HG03558 (cell line): ENCODE data around the gene SLC16A10.

Experiments used
- ATAC-seq: cut with Tn5 transposase; IDR thresholded peaks from one replicate; pipeline ENCODE4 v1.9.1; 2021; ENCODE audit warnings: moderate number of reproducible peaks; ENCODE audit not compliant: unreplicated experiment; ENCODE audit errors: extremely low read depth

The SLC16A10 gene

GRCh38 chr6:111207141-111207858 lies 120.0 kb downstream of the SLC16A10 start:
- ATAC-seq, result no peak

GRCh38 chr6:111208933-111209332 lies 121.6 kb downstream of the SLC16A10 start:
- no peak for ATAC-seq

GRCh38 chr6:111210194-111210728 lies 123.0 kb downstream of the SLC16A10 start:
- ATAC-seq, result no peak

DNA sequence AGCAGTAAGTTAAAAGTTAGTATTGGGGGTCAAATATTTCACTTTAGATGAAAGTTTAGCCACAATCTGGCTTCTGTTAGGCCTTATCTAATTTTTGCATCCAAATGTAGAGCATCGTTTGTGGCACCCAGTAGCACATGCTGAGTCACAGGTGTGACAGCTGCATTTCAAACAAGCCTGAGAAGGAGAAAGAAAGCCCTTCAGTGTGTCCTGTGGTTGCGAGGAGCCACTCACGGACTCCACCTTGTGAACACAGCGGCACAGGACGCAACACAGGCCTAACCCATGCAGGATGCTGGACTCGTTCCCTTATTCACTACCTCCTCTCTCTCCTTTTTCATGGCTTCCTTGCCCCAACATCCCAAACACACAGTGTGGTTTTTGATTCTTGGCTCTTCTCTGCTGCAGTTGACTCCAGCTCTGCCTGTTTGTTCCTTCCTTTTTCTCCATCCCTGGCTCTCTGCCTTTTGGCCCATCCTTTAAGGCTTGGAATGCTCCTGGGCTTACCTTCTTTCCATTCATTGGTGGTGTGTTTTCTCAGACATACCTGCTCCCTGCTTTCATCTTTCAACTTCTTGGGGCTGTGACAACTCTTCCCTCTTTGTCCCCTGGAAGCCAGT lies 124.2 kb downstream of the SLC16A10 start:
- no peak for ATAC-seq

GRCh38 chr6:111212625-111213024 lies 125.3 kb downstream of the SLC16A10 start:
- ATAC-seq, result no peak

- no peak for ATAC-seq
These were observed 127.8 kb downstream of the SLC16A10 start for GRCh38 chr6:111215131-111215530.

DNA sequence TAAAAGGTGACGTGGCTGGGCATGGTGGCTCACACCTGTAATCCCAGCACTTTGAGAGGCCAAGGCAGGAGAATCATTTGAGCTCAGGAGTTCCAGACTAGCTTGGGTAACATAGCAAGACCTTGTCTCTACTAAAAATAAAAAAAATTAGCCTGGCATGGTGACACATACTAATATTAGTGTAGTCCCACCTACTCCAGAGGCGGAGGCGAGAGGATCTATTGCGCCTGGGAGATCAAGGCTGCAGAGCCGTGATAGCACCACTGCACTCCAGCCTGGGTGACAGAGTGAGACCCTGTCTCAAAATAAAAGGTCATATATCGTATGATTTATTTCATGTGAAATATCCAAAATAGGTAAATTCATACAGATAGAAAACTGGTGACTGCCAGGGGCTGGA lies 132.5 kb downstream of the SLC16A10 start:
- ATAC-seq, result no peak

DNA sequence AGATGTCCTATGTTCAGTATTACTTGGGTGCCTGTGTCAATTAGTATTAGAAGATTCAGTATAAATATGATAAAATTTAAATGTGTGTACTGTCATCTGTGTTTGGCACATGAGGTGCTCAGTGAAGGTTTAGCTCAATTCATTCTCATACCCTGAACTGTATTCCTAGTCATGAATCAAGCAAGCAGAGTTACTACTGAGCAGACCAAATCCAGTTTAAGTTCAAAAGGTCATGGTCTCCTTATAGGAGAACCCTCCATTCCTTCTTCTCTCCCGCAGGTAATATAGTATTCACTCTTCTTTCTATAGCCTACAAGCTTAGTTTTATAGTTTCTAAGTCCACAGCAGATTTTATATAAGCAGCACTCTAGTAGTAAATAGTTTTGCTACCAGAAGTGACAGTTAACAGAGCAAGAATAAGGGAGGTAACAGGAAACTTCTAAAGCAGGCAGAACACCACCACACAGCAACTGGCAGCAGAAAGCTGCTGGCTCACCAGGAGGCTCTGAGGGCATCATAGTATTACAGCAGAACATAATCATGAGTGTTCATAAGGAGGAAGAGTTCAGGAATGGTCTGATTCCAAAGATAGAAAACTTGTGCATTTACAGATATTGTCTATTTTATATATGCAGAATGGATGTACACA lies 133.2 kb downstream of the SLC16A10 start:
- no peak for ATAC-seq

- ATAC-seq, result no peak
These were observed 134.5 kb downstream of the SLC16A10 start for GRCh38 chr6:111221804-111222203.

DNA sequence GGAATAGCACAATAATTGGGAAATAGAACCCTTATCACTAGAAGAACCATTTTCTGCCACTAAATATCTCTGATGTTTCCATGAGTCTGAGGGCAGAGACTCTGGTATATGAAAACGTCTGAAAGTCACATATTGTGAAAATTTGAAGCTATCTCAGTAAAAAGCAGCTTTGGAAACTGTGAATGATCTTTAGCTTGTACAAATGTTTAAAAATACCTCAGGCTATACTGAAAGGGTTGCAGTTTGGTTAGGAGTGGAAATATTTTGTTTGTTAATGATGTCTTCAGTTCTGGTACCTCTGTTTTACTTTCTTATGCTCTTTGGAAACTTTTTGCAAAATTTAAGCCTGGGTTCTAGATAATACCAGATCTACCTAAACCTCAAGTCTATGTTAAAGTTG lies 135.0 kb downstream of the SLC16A10 start:
- no peak for ATAC-seq

DNA sequence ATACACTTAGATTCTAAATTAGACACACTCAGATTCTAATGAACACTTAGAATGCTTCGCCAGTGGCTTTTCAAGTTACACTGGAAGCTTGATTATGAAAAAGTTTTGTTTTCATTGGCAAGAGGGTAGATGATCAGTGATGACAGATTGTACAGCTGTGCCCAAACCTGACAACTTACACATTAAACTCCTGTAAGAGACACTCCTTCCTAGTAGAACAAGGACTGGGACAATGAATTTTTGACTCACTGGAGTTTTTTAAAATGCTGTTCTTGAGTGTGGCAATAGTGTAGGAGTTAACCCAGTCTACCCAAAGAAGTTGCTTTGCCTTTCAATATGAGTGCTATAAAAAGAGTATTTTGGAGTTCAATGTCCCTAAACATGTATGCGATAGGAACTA lies 140.8 kb downstream of the SLC16A10 start:
- ATAC-seq, result no peak

- ATAC-seq, result no peak
These were observed 143.2 kb downstream of the SLC16A10 start for GRCh38 chr6:111230351-111231089.

DNA sequence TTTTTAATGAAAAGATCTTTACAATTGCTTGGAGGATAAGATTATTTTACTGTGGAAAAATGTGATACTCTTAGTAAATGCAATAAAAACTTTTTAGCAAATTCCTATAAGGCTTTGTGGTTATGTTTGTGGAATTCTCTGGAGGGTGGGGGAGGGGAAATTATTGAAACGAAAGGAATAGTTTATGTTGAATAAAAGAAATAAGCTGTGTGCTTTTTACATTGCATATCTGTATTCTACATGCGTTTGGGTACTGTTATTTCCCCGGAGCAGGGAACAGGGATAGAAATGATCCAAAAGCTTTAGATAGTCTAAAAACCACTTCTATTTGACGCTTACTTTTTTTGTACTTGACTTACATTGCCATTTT lies 143.8 kb downstream of the SLC16A10 start:
- ATAC-seq, result no peak

GRCh38 chr6:111237852-111238251 lies 150.5 kb downstream of the SLC16A10 start:
- ATAC-seq, result no peak

DNA sequence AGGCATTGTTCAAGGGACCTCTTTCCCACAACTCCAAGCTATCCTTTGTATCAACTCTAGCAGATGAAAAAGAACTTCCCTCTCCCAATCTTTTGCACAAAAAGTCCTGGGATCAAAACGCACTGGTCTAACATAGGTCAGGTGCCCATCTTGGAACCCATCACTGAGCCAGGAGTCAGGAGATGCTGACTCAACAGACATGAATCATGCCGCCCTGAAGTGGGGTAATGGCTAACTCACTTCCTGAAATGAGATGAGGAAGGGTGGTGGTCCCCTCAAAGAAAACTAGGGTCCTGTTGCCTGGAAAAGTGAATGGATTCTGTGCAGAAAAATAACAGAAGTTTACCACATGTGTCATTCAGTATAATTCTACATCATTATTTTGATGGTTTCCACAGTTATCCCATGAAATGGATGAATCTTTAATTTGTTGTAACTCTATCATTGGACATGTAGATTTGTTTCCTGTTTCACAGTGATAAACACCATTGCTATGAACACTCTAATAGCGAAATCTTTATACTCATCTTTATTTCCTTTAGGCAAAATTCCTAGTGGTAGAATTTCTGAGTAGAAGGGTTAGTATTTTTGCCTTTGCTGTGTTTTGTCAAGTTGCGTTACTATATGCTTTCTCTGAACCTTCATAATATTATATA lies 151.3 kb downstream of the SLC16A10 start:
- no peak for ATAC-seq

DNA sequence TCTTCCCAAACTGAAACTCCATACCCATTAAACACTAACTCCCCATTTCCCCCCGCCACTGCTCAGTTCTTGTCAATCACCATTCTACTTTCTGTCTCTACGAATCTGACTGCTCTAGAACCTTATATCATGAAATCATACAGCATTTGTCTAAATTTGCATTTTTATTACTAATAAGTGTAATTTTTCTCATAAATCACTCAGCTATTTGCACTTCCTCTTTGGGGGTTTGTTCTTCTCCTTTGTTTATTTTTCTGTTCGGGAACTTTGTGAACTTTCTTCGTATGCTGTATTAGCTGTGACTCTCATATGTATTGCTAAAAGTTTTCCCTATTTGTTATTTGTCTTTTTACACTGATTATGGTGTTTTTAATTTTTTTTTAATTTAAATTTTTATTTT lies 152.2 kb downstream of the SLC16A10 start:
- no peak for ATAC-seq

DNA sequence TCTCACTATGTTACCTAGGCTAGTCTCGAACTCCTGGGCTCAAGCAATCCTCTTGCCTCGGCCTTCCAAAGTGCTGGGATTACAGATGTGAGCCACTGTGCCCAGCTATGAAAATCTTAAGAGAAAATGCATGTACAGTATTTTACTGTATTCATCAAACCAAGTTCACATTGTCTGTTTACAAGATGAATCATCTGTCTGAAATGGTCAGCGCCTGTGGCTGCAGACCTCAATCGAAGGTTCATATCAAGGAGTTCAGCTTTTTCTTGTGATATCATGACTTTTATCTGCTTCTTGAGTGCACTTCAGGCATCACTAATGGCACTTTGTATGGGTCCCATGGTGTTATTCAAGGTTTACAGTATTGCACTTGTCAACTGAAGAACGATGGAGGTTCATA lies 155.1 kb downstream of the SLC16A10 start:
- no peak for ATAC-seq

DNA sequence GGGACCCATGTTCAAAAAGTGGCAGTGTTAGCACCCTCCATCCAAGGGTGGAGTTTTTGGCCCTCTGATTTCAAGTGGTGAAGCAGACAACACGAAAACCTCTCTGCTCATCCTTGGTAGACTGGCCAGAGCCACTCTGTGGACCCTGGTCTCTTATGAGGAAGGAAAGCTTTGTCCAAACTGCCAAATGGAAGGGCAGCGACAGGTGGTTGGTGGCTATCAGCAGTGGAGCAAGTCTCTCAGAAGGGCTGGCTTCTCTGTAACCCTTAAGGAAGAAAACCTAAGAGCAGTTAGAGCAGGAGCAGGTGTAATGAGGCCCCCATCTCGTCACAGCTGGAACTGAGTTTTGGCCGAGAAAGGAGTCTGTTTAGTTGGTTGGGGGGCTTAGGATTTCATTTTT lies 155.8 kb downstream of the SLC16A10 start:
- ATAC-seq, result no peak

DNA sequence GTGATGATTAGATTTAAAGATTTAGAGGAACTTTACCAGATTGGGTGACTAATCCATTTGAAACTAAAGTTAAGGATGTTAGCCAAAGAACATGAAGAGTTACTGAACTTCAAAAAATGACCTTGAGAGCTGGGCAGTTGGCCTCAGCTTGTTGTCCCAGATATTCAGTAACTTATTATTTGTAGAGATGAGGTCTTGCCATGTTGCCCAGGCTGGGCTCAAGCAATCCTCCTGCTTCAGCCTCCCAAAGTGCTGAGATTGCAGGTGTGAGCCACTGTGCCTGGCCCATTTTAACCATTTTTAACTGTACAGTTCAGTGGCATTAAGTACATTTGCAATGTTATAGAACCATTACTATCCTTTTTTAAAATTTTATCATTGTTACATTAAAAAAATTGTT lies 161.5 kb downstream of the SLC16A10 start:
- no peak for ATAC-seq

DNA sequence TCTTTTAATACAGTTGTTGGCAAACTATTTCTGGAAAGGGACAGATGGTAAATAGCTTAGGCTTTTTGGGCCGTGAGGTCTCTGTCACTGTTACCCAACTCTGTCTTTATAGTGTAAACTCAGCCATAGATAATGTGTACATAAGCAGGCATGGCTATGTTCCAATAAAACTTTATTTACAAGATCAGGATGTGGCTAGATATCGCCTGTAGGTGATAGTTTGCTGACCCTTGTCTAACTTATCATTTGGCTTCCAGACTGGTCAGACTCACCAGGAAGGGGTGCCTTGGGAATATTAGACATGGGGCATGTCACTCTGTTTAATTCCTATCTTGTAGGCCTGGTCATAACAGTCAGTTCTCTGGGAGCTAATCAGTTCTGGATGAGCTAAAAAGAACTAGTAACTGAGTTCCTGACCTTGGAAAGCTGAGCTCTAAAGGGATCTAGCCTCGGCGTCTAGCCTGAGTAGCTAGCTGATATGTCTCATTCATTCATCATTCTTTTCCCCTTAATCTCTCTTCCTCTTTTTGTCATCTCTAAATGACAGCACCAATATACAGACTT lies 163.6 kb downstream of the SLC16A10 start:
- ATAC-seq, result no peak
